GM12864 (cell line): Measurements from ENCODE around the gene APRT.

Experiments
- DNase-seq: peaks from one replicate; pipeline ENCODE4 v3.0.0-alpha.2; 2011; ENCODE audit warnings: low read depth
- H3K4me3 ChIP-seq: 2 replicates; pipeline ENCODE4 v1.5.1; 2011; ENCODE audit warnings: mild to moderate bottlenecking, low read depth, low read length, control low read depth
- CTCF ChIP-seq: IDR thresholded peaks from 2 replicates; pipeline ENCODE4 v1.5.1; 2011; ENCODE audit warnings: low read depth, mild to moderate bottlenecking, moderate library complexity, low read length, control low read depth, inconsistent platforms; ENCODE audit errors: missing control alignments

Gene APRT

GRCh38 chr16:88850531-88851199 lies 38.9 kb upstream of the APRT start:
- TF ChIP-seq CTCF: no peak
- no peak overlapping the region for H3K4me3 ChIP-seq
- no peak for DNase-seq

- no peak for DNase-seq
- no peak overlapping the region for H3K4me3 ChIP-seq
- no peak for TF ChIP-seq CTCF
Measured at GRCh38 chr16:88848557-88848956, 36.8 kb upstream of the APRT start.

GRCh38 chr16:88847654-88848053 lies 35.9 kb upstream of the APRT start:
- no peak for DNase-seq
- no peak for TF ChIP-seq CTCF
- no peak overlapping the region for H3K4me3 ChIP-seq

GRCh38 chr16:88846088-88846487 lies 34.4 kb upstream of the APRT start:
- no peak for TF ChIP-seq CTCF
- H3K4me3 ChIP-seq: no peak overlapping the region
- DNase-seq: no peak

- DNase-seq: no peak
- no peak overlapping the region for H3K4me3 ChIP-seq
- TF ChIP-seq CTCF: peak; percentile 19
Measured at GRCh38 chr16:88844419-88845036, 32.8 kb upstream of the APRT start.

GRCh38 chr16:88843256-88843655 lies 31.5 kb upstream of the APRT start:
- no peak for DNase-seq
- TF ChIP-seq CTCF: no peak
- no peak overlapping the region for H3K4me3 ChIP-seq

GRCh38 chr16:88842806-88843205 lies 31.1 kb upstream of the APRT start:
- no peak for TF ChIP-seq CTCF
- H3K4me3 ChIP-seq: no peak overlapping the region
- no peak for DNase-seq
